ENCODE results near the gene STK17B.

- no peak for TF ChIP-seq CTCF (IDR thresholded peaks at IDR 0.05)
- TF ChIP-seq POLR2A (IDR thresholded peaks at IDR 0.05), result no peak
Measured at GRCh38 chr2:196113061-196113974, 58.1 kb downstream of the STK17B start.
